Stimulated activated naive CD8-positive, alpha-beta T cell treated with anti-CD3 and anti-CD28 coated beads, Interleukin-15, amount 100 ng/mL, for 72 hours (primary cell): ENCODE data around the gene PRAME.

Experiments
- ATAC-seq: fragments of 150-1000 bp; cut with Tn5 transposase; 2 replicates; pipeline ENCODE4 v1.10.0; 2021; ENCODE audit warnings: mild to moderate bottlenecking, moderate library complexity
- DNase-seq, 2 donors: peaks; one replicate each; pipeline ENCODE4 v3.0.0; 2021 to 2022
- H3K27ac Mint-ChIP-seq, 2 donors: one replicate each; pipeline ENCODE4 v1.8.0; 2022; ENCODE audit warnings: mild to moderate bottlenecking in 2 of 2, mixed read lengths in 2 of 2, moderate library complexity in 2 of 2
- H3K27me3 Mint-ChIP-seq: one replicate; pipeline ENCODE4 v1.8.0; 2022; ENCODE audit warnings: mixed read lengths
- H3K4me1 Mint-ChIP-seq: one replicate; pipeline ENCODE4 v1.8.0; 2022; ENCODE audit warnings: mild to moderate bottlenecking, mixed read lengths
- H3K4me3 Mint-ChIP-seq, 2 donors: one replicate each; pipeline ENCODE4 v1.8.0; 2022; ENCODE audit warnings: mild to moderate bottlenecking in 2 of 2, mixed read lengths in 2 of 2, moderate library complexity in 1 of 2
- H3K9me3 Mint-ChIP-seq, 2 donors: one replicate each; pipeline ENCODE4 v1.8.0; 2022; ENCODE audit warnings: mixed read lengths in 2 of 2

PRAME gene

DNA sequence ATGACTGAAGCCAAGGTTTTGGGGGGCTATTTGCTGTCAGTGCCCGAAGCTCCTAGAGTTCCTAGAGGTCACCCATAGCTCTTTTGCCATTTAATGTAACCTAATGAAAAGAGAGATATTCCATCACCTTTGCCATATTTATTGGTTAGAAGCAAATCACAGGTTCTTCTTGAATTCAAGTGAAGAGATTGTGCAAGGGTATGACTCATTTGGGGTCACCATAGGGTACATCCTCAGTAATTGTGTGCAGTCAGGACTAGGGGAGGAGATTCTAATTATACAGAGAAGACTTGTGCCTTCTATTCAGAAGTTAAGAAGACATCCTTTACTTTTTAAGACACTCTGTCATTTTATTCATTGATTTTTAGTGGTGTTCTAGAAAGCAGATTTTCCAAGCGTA lies 6.9 kb upstream of the PRAME start:
- Mint-ChIP-seq H3K4me1 (no peaks in the 10 kb centered on the region), H3K4me3 (no peak overlapping the region), H3K9me3 (no peaks in the 10 kb centered on the region), H3K27ac (no peak overlapping the region), H3K27me3 (peaks cover 14% of the 10 kb centered on the region)
- no peak for DNase-seq
- no peak for ATAC-seq

DNA sequence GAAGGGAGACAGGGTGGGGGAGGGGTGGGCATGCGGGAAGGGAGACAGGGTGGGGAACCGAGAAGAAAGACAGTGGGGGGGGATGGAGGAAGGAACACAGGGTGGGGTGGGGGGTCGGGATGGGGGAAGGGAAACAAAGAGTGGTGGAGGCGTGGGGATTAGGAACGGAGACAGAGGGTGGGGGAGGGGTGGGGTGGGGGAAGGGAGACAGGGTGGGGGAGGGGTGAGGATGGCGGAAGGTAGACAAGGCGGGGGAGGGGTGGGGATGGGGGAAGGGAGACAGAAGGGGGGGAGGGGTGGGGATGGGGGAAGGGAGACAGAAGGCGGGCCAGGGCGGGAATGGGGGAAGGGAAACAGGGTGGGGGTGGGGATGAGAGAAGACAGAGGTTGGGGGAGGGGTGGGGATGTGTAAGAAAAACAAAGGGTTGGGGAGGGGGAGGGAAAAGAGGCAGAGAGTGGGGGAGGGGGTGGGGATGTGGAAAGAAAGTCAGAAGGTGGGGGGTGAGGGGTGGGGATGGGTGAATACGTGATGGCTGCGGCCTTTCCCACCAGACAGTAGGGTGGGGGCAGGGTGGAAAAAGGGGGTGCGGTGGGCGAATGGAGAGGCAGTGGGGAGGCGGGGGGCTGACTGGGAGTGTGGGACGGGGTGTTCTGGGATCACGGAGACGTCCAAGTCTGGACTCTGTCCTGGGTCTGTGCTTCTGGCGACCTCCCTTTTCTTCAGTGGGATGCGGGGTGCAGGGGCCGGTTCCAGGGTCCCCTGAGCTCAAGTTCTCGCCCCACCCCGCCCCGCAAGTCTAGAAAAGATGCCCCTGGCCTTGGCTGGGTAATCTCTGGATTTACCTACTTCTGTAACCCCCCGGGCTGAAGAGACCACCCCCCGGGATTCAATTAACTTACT lies 744 bp downstream of the PRAME start:
- ATAC-seq (no peak), DNase-seq (no peak)
- Mint-ChIP-seq H3K4me3 (no peak overlapping the region), H3K9me3 (no peaks in the 10 kb centered on the region), H3K27ac (no peak overlapping the region), H3K27me3 (no peaks in the 10 kb centered on the region), H3K4me1 (peaks cover 6% of the 10 kb centered on the region)

- no peak for DNase-seq
- peak overlapping the region in 1 of 2 donors; percentile 27 for H3K27ac Mint-ChIP-seq
Observed at GRCh38 chr22:22556995-22557925, 1.8 kb downstream of the PRAME start.

DNA sequence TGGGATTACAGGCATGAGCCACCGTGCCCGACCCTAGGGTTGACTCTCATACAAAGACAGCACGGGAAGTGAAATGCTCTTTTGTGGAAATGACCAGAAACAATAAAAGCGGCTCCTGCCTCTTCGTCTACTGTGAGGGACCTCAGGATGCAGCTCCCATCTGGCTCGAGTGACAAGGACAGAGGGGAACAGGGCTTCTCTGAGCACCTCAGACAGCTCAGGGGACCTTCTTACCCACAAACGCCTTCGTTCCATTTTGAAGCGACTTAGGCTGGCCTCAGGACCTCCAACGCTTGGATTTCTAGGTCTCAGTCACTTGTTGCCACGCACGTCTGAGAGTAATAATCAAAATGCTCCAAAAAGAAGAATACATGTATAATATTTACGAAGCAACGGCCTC lies 2.5 kb downstream of the PRAME start:
- no peaks in the 10 kb centered on the region for H3K9me3 Mint-ChIP-seq
- H3K27ac Mint-ChIP-seq = no peak overlapping the region
- ATAC-seq = no peak
- DNase-seq = no peak
- H3K4me1 Mint-ChIP-seq = peaks cover 6% of the 10 kb centered on the region
- H3K27me3 Mint-ChIP-seq = no peaks in the 10 kb centered on the region
- no peak overlapping the region for H3K4me3 Mint-ChIP-seq

More at GRCh38 chr22:22556995-22557925, 1.8 kb downstream of the PRAME start:
- peaks cover 6% of the 10 kb centered on the region for H3K4me1 Mint-ChIP-seq
- H3K9me3 Mint-ChIP-seq = no peaks in the 10 kb centered on the region
- ATAC-seq = no peak
- H3K4me3 Mint-ChIP-seq = no peak overlapping the region
- no peaks in the 10 kb centered on the region for H3K27me3 Mint-ChIP-seq

DNA sequence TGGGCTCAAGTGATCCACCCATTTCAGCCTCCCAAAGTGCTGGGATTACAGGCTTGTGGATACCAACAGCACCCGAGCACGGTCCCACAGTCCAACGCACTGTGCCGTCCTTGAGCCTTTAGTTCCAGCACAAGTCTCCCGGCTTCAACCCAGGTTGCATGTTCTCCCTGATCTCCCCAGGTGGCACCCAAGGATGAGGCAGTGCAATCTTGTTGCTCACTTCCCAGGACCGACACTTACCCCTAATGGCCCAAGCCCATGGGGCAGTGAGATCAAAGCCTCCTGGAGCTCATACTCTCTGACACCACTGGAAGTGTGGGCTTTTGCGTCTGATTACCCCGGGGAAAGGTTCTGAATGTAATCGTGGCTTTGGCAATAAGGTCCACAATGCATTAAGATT lies 3.5 kb downstream of the PRAME start:
- no peak for DNase-seq
- peaks cover 6% of the 10 kb centered on the region for H3K4me1 Mint-ChIP-seq
- no peak for ATAC-seq
- H3K9me3 Mint-ChIP-seq = no peaks in the 10 kb centered on the region
- H3K27me3 Mint-ChIP-seq = no peaks in the 10 kb centered on the region
- H3K27ac Mint-ChIP-seq = no peak overlapping the region
- no peak overlapping the region for H3K4me3 Mint-ChIP-seq

GRCh38 chr22:22554587-22555284 lies 4.3 kb downstream of the PRAME start:
- no peaks in the 10 kb centered on the region for H3K9me3 Mint-ChIP-seq
- no peaks in the 10 kb centered on the region for H3K27me3 Mint-ChIP-seq
- no peak overlapping the region for H3K4me3 Mint-ChIP-seq
- DNase-seq = no peak
- no peak for ATAC-seq
- H3K4me1 Mint-ChIP-seq = peaks cover 6% of the 10 kb centered on the region
- no peak overlapping the region for H3K27ac Mint-ChIP-seq

DNA sequence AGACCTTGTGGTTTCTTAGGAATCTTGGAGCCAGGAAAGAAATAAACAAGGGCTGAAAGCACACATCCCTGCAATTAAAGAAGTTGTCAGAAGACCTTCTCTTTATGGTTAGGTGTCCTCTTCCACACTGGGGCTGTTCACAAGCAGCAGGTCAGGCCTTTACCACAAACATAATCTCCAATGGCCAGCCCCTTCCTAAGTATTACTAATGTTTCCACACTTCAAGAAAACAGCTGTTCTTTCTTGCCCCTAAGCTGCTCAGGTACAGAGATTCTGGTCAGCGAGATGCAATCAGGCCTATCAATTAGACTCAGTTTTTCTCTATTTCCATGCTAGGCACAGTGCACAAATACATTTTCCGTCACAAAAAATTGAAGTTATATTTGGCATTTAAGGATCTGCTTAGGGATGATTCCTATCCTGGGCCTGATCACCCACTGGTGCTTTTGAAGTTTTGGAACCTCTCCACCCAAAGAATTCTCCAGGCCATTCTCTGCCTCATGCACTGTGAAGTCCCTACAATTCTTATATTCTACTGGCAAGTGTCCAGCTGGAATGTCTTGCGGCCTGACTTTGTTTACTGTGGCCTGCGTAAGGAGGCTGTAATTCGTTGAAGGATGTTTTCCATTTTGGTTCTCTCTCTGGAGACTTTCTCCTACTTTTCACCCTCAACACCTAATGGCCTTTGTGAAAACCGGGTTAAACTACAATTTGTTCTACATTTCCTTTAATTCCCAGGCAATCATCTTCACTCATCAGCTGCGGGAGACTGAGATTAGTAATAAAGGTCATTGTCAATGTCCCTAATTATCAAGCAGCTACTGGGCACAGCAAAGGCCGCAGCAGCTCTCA lies 5.1 kb downstream of the PRAME start:
- no peaks in the 10 kb centered on the region for H3K27me3 Mint-ChIP-seq
- no peak overlapping the region for H3K27ac Mint-ChIP-seq
- H3K9me3 Mint-ChIP-seq = no peaks in the 10 kb centered on the region
- no peak for ATAC-seq
- H3K4me1 Mint-ChIP-seq = peaks cover 3% of the 10 kb centered on the region
- DNase-seq = no peak
- H3K4me3 Mint-ChIP-seq = no peak overlapping the region

DNA sequence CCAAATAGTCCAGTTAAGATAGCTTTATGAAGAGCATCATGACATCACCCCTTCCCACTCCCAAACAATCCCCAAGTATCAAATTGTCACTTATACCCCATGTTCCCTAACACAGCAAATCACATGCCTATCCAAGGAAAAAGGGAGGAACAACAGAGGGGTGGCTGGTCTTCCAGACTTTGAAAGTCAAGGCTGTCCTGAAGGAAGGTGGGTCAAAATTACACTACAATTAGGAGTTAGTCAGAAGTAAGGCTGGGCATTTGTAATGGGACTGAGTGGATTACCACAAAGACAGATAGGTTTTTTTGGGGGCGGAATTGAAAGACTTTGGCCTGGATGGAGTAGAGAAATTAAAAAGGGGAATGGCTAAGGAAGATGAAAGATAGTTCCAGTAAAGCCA lies 5.9 kb downstream of the PRAME start:
- no peak overlapping the region for H3K4me3 Mint-ChIP-seq
- no peaks in the 10 kb centered on the region for H3K4me1 Mint-ChIP-seq
- H3K9me3 Mint-ChIP-seq = no peaks in the 10 kb centered on the region
- H3K27me3 Mint-ChIP-seq = no peaks in the 10 kb centered on the region
- no peak for ATAC-seq
- DNase-seq = no peak
- H3K27ac Mint-ChIP-seq = no peak overlapping the region

DNA sequence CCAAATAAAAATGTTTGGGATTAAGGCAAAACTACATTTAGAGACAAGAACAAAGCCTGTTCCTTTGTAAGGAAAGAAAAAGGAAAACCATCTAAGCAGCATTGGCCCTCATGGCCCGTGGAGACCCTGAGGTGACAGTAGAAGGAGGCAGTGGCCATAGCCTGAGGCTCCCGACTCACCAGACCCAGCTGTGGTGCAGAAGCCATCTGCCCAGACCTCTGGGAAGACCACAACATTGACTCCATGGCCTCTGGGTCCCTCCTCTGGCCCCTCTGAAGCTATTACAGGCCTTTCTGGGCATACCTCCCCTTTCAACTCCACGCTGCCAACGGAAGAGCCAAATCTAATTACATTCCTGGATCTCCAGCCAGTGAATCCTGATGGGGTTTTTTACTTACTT lies 6.4 kb downstream of the PRAME start:
- DNase-seq (no peak), ATAC-seq (no peak)
- H3K27ac Mint-ChIP-seq = peak overlapping the region in 1 of 2 donors; percentile 28
- H3K4me1 Mint-ChIP-seq = no peaks in the 10 kb centered on the region
- H3K27me3 Mint-ChIP-seq = no peaks in the 10 kb centered on the region
- no peaks in the 10 kb centered on the region for H3K9me3 Mint-ChIP-seq
- H3K4me3 Mint-ChIP-seq = no peak overlapping the region

DNA sequence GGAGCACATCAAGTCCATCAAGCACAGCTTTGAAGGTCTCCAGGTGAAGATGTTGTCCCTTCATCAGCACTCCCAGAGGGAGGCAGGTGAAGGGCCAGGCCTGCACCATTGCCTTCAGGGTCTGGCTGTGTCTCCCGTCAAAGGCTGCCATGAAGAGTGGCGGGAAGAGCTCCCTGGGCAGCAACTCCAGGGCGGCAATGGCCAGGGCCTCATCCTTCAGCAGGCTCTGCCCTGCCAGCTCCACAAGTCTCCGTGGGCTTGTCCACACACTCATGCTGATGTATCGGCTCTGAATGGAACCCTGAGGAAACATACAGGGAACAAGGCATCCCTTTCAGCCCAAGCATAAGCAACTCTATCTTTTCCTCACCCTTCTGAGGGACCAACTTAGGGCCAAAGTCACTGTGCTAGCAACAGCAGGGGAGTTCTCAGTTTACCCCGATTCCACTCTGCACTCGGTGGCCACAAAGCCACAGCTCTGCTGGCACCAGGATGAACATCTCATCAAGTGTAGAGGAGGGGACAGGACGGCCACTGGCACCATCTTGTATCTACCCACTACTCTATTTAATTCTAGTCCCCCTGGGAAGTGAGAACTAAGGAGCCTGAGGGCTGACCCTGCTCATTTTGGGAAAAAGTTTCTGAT lies 8.2 kb downstream of the PRAME start:
- Mint-ChIP-seq H3K4me1 (no peaks in the 10 kb centered on the region), H3K27me3 (no peaks in the 10 kb centered on the region), H3K4me3 (no peak overlapping the region), H3K27ac (no peak overlapping the region), H3K9me3 (no peaks in the 10 kb centered on the region)
- ATAC-seq = no peak
- DNase-seq = no peak

DNA sequence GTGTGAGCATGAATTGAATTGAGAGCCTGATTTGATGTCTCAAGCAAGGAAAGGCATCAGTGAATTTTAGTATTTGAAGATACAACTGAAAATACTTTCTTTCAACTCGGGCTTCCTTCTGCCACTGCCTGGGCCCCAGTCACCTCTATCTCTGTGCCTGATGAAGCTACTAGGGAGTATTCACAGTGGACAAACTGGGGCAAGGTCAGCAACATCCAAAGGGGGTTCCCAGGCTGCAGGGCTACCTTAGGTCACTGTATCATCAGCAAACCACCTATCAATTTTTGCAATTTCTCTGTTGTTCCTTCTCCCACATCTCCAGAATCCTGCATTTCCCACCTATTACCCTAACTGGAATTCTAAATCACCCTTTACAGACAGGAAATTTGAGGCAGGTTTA lies 10.2 kb downstream of the PRAME start:
- no peak overlapping the region for H3K4me3 Mint-ChIP-seq
- H3K9me3 Mint-ChIP-seq = no peaks in the 10 kb centered on the region
- DNase-seq (no peak), ATAC-seq (no peak)
- H3K4me1 Mint-ChIP-seq = no peaks in the 10 kb centered on the region
- H3K27me3 Mint-ChIP-seq = no peaks in the 10 kb centered on the region
- no peak overlapping the region for H3K27ac Mint-ChIP-seq

DNA sequence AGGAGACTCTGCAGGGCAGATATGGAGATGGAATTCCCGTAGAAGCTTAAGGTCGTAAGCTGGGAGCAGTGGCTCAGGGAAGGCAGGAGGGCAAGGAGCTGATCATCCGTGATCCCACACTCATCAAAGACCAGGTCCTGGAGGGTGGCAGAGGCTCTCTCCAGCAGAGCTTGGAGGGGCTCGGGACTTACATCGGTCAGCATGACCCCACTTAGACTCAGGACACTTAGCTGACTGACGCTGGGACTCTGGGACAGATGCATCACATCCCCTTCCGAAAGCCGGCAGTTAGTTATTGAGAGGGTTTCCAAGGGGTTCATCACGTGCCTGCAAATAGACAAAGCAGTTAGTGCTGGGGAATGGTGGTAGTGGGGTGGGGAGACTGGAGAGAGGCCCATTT lies 10.7 kb downstream of the PRAME start:
- H3K27me3 Mint-ChIP-seq = no peaks in the 10 kb centered on the region
- no peak overlapping the region for H3K27ac Mint-ChIP-seq
- H3K4me1 Mint-ChIP-seq = no peaks in the 10 kb centered on the region

GRCh38 chr22:22547692-22548300 lies 11.3 kb downstream of the PRAME start:
- Mint-ChIP-seq H3K4me1 (no peaks in the 10 kb centered on the region), H3K4me3 (no peak overlapping the region), H3K27me3 (no peaks in the 10 kb centered on the region), H3K27ac (peak overlapping the region in 1 of 2 donors; percentile 28), H3K9me3 (no peaks in the 10 kb centered on the region)
- ATAC-seq (no peak), DNase-seq (no peak)

More for the DNA sequence above, 10.7 kb downstream of the PRAME start:
- ATAC-seq (no peak), DNase-seq (no peak)
- no peaks in the 10 kb centered on the region for H3K9me3 Mint-ChIP-seq
- H3K4me3 Mint-ChIP-seq = no peak overlapping the region

DNA sequence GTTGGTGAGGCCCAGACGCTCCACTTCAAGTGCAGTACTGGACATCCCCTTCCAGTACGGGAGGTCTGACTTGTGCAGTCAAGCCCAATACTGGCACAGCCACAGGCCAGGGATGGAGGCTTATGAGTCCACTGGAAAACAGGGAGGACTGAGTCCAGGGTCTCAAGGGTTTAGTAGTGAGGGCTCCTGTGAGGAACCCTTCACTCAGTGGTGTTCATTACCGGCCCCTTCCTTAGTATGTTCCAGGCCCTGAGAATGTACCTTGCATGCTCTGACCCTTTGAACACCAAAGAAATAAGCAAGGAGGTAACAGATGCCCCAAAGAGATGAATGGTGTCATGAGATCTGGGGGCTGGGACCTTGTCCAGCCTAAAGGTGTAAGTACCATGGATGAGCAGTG lies 11.8 kb downstream of the PRAME start:
- no peak overlapping the region for H3K4me3 Mint-ChIP-seq
- no peak for ATAC-seq
- H3K27ac Mint-ChIP-seq = no peak overlapping the region
- H3K4me1 Mint-ChIP-seq = no peaks in the 10 kb centered on the region
- no peaks in the 10 kb centered on the region for H3K27me3 Mint-ChIP-seq
- H3K9me3 Mint-ChIP-seq = no peaks in the 10 kb centered on the region
- DNase-seq = no peak
